Breast epithelium (tissue), 4 donors: ENCODE data around the gene ENDOD1. TPM values are rescaled to one million over a fixed set of nuclear protein-coding genes. Genes with fewer than 3 reads are reported as not detected.

Source experiments
- DNase-seq, 2 donors: peaks; one replicate each; pipeline ENCODE4 v3.0.0-alpha.2; 2019; ENCODE audit warnings: low spot score in 2 of 2
- H3K27ac ChIP-seq, 2 donors: fragments of 200-600 bp; sonication (generic) in 1 of 2; one replicate each; pipeline ENCODE4 v1.5.1; 2016 to 2019; ENCODE audit warnings: mild to moderate bottlenecking in 1 of 2
- H3K27me3 ChIP-seq, 2 donors: fragments of 200-600 bp; sonication (generic) in 1 of 2; one replicate each; pipeline versions ENCODE4 v1.5.1 to v1.6.0; 2017 to 2019; ENCODE audit warnings: control low read depth in 1 of 2, mild to moderate bottlenecking in 1 of 2
- H3K36me3 ChIP-seq: fragments of 200-600 bp; one replicate; pipeline ENCODE4 v1.5.1; 2019
- H3K4me1 ChIP-seq, 2 donors: fragments of 200-600 bp; sonication (generic); one replicate each; pipeline ENCODE4 v1.5.1; 2016 to 2019; ENCODE audit warnings: control low read depth in 1 of 2
- H3K4me3 ChIP-seq, 3 donors: fragments of 200-600 bp; sonication (generic); 1 replicate in 2 of 3; 2 replicates in 1 of 3; pipeline ENCODE4 v1.5.1; 2016 to 2019; ENCODE audit warnings: mild to moderate bottlenecking in 3 of 3, moderate library complexity in 2 of 3
- H3K9me3 ChIP-seq, 2 donors: fragments of 200-600 bp; sonication (generic) in 1 of 2; one replicate each; pipeline ENCODE4 v1.5.1; 2016 to 2019; ENCODE audit warnings: control low read depth in 1 of 2
- POLR2A ChIP-seq: fragments of 450-650 bp; IDR thresholded peaks from one replicate; pipeline ENCODE4 v1.6.1; 2016; ENCODE audit warnings: antibody characterized with exemption, mild to moderate bottlenecking, moderate library complexity
- POLR2AphosphoS5 ChIP-seq, 3 donors: sonication (generic); formaldehyde crosslinking; IDR thresholded peaks; one replicate each; pipeline ENCODE4 v1.6.1; 2017; ENCODE audit warnings: antibody characterized with exemption in 3 of 3
- intact Hi-C: fragments of 100-400 bp; cut with DNase I; formaldehyde crosslinking; loops from one replicate; pipeline ENCODE4 v1.15.1; 2023; ENCODE audit warnings: low total_unique reads
- total RNA-seq, 3 donors: library from RNA; depleted of rRNA; stranded (reverse); fragments of >200 nt; gene quantifications; one replicate each; pipeline ENCODE4 v1.1.0, GENCODE V29; 2016
- TF ChIP-seq, protein P1 (sequence below), 3 donors: fragments of 450-650 bp; IDR thresholded peaks; one replicate each; pipeline ENCODE4 v1.5.1; 2016 to 2017; ENCODE audit warnings: antibody characterized with exemption in 3 of 3, mild to moderate bottlenecking in 3 of 3, moderate library complexity in 3 of 3

ENDOD1 gene
- total RNA-seq, 3 donors from 2014 or later, result 19.7 to 49.8 (median 48.7) TPM

DNA sequence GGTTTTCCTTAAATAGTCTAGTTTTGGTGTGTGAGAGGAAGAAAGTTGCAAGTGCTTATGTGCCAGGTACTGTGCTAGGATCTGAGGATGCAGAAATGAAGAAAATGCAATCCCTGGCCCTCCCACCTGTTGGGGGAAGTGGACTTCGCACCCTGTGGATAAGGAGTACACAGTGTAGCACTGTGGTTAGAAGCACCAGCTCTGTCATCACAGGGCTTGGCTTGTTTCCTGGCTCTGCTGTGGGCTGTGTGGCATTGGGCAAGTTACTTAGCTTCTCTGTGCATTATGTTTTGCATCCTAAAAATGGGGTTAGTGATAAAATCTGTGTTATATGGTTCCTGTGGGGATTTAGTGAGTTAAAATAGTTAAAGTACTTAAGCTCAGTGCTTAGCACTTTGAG, 68.2 kb downstream of the ENDOD1 start:
- Histone ChIP-seq H3K4me3 (no peak overlapping the region), H3K9me3 (no peaks in the 10 kb centered on the region), H3K27ac (peak overlapping the region; percentile 76 to 87), H3K36me3 (no peaks in the 10 kb centered on the region), H3K4me1 (no peaks in the 10 kb centered on the region), H3K27me3 (no peaks in the 10 kb centered on the region)
- intact Hi-C loops, result loop anchor here (10.0 kb wide), 2 partner anchors 547 to 607 kb away; no protein-coding TSS in a partner anchor
- DNase-seq, result no peak
- TF ChIP-seq POLR2AphosphoS5 (IDR thresholded peaks at IDR 0.05) (no peak), POLR2A (no peak)
- TF ChIP-seq, protein P1, sequence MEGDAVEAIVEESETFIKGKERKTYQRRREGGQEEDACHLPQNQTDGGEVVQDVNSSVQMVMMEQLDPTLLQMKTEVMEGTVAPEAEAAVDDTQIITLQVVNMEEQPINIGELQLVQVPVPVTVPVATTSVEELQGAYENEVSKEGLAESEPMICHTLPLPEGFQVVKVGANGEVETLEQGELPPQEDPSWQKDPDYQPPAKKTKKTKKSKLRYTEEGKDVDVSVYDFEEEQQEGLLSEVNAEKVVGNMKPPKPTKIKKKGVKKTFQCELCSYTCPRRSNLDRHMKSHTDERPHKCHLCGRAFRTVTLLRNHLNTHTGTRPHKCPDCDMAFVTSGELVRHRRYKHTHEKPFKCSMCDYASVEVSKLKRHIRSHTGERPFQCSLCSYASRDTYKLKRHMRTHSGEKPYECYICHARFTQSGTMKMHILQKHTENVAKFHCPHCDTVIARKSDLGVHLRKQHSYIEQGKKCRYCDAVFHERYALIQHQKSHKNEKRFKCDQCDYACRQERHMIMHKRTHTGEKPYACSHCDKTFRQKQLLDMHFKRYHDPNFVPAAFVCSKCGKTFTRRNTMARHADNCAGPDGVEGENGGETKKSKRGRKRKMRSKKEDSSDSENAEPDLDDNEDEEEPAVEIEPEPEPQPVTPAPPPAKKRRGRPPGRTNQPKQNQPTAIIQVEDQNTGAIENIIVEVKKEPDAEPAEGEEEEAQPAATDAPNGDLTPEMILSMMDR (IDR thresholded peaks at IDR 0.05), result no peak

DNA sequence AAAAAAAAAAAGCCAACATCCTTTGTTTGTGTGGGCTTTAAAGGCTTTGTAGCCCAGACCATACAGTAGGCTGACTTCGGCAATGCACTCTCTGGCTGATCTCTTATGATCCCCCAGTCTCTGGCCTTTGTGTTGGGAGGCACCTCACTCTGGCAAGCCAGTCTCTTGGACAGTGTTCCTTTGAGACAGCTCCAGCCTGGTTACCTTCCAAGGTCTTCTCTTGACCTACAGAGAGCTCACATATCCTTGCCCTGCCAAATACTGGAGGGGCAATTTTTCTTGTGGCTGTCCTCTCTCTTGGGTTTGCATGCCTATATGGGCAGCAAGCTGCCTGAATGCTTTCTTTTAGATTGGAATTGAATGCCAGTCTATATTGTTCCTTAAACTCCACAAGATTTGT, 71.6 kb downstream of the ENDOD1 start:
- TF ChIP-seq POLR2AphosphoS5 (IDR thresholded peaks at IDR 0.05) (no peak), POLR2A (no peak)
- TF ChIP-seq, protein P1 (IDR thresholded peaks at IDR 0.05), result no peak
- no peaks in the 10 kb centered on the region for H3K4me1 ChIP-seq
- H3K27me3 ChIP-seq, result no peaks in the 10 kb centered on the region
- no peak overlapping the region for H3K4me3 ChIP-seq
- no peaks in the 10 kb centered on the region for H3K36me3 ChIP-seq
- intact Hi-C loops, result no loop called here
- no peak overlapping the region for H3K27ac ChIP-seq
- no peak for DNase-seq
- H3K9me3 ChIP-seq, result no peaks in the 10 kb centered on the region

DNA sequence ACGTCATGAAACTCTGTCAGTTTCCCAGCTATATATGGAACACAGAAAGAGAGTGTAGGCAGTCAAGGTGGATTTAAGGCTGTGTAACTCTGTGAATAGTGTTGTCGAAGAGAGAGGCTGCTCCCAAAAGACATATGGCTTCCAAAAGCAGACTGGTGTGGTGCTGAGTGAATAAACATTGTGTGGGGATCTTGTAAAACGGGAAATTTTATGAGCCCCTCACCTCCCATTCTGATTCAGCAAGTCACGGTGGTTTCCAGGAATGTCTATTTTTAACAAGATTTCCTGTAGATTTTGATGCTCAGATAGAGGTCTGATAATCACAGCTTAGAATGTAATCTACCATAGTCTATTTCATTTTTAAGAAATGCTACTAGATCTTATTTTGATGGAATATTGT, 73.5 kb downstream of the ENDOD1 start:
- DNase-seq, result no peak
- Histone ChIP-seq H3K4me3 (no peak overlapping the region), H3K4me1 (no peaks in the 10 kb centered on the region), H3K27me3 (no peaks in the 10 kb centered on the region), H3K27ac (no peak overlapping the region), H3K36me3 (no peaks in the 10 kb centered on the region), H3K9me3 (no peaks in the 10 kb centered on the region)
- no peak for TF ChIP-seq POLR2A
- TF ChIP-seq POLR2AphosphoS5 (IDR thresholded peaks at IDR 0.05), result no peak
- TF ChIP-seq, protein P1 (IDR thresholded peaks at IDR 0.05), result no peak
- intact Hi-C loops, result no loop called here

DNA sequence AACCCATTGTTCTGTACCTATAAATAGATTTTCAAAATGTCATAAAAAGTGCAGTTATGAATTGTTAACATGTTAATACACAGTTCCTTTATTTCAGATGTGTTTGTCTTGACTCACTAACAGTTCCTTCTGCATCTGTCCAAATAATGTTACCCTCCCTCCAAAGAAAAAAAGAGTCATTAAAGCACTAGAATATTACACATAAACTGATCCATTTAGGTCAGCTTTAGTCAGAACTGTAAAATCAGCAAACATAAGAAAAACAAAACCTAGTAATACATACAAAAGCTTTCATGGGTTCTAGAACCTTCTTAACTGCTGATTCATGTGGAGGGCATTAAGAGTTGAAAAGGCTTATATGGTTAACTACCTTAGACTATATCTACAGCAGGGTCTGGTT, 76.0 kb downstream of the ENDOD1 start:
- Histone ChIP-seq H3K27ac (no peak overlapping the region), H3K9me3 (no peaks in the 10 kb centered on the region), H3K27me3 (no peaks in the 10 kb centered on the region), H3K4me1 (no peaks in the 10 kb centered on the region), H3K4me3 (no peak overlapping the region), H3K36me3 (no peaks in the 10 kb centered on the region)
- TF ChIP-seq POLR2A (no peak), POLR2AphosphoS5 (IDR thresholded peaks at IDR 0.05) (no peak)
- TF ChIP-seq, protein P1 (IDR thresholded peaks at IDR 0.05), result no peak
- intact Hi-C loops, result no loop called here
- DNase-seq, result no peak

DNA sequence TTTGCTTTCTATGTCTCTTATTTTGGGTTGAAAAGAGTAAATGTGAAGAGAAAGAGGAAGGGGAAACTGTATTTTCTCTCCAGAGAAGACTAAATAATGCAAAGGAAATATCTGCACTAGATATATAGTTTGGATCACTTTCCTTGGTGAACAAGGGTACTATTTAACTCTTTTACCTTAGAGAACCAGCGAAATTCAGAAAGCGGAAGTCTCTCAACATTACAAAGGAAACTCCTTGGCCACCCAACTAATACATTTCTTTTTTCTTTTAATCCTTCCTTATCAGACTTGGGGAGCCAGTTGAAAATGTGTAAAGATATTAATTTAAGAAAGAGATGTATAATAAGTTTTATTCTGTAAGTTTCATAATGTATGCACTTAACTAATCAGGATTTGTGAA, 77.1 kb downstream of the ENDOD1 start:
- no peak for TF ChIP-seq POLR2AphosphoS5 (IDR thresholded peaks at IDR 0.05)
- TF ChIP-seq, protein P1 (IDR thresholded peaks at IDR 0.05), result no peak
- H3K9me3 ChIP-seq, result no peaks in the 10 kb centered on the region
- intact Hi-C loops, result no loop called here

More for the DNA sequence above, 77.1 kb downstream of the ENDOD1 start:
- no peaks in the 10 kb centered on the region for H3K4me1 ChIP-seq
- no peaks in the 10 kb centered on the region for H3K36me3 ChIP-seq
- no peak for DNase-seq
- no peaks in the 10 kb centered on the region for H3K27me3 ChIP-seq
- H3K4me3 ChIP-seq, result no peak overlapping the region
- no peak overlapping the region for H3K27ac ChIP-seq
